GM21367 (cell line): ENCODE measurements around the gene TCEA2.

Experiments
- ATAC-seq: cut with Tn5 transposase; IDR thresholded peaks from one replicate; pipeline ENCODE4 v1.9.1; 2021; ENCODE audit not compliant: unreplicated experiment

Gene TCEA2

GRCh38 chr20:64048402-64049044 lies 14.5 kb upstream of the TCEA2 start:
- ATAC-seq: no peak

DNA sequence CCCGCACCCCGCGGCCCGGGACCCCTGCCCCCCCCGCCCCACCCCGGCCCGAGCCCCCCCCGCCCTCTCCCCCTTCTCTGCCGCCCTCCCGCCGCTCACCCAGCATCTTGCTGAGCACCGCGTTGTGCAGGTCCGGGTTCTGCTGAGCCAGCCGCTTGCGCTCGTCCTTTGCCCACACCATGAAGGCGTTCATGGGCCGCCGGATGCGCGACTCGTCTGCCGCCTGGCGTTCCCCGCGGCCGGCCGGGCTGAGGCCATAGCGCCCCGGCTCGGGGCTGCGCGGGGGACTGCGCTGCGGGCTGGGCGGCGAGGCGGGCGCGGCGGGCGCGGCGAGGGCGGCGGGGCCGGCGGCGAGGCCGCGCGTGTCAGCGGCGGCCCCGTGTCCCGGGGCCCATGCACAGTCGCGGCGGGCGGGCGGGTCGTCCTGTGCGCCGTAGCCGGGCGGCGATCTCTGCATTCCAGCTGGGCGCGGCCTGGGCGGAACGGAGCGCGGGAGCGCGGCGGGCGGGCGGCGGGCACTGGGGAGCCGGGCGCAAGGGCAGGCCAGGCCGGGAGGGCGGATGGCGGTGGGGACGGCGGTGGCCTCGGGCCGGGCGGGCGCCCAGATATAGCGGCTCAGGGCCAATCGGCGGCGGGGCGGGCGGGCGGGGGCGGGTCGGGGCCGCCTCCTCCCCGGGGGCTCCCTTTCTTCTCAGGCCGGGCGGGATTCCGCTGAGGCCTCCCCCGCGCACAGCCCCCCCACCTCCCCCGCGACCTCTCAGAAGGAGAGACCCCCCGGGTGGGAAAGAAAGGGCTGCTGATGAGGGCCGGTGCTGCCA lies 13.7 kb upstream of the TCEA2 start, which contains the start of gene SOX18:
SOX18 (minus strand) TSS at position 580 of the 818 bp plus-strand sequence; CDS start at position 457, 123 bp downstream.
- ATAC-seq: no peak

DNA sequence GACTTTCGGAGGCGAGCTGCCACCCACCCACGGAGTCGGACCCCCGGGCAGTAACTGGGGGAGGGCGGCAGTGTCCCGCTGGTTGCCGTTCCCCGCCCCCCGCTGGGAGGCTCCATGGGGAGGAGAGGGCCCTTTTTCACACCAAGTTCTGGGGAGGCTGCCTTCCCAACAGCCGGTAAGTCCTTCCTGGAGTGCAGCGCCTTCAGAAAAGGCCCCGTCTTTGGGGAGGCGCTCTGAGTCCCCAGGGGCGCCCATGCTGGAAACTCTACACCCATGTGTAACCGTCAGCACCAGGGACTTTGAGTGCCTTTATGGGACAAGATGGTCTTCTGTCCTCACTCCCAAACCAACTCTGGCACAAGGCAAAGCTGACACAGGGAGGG lies 13.1 kb upstream of the TCEA2 start:
- ATAC-seq: no peak

DNA sequence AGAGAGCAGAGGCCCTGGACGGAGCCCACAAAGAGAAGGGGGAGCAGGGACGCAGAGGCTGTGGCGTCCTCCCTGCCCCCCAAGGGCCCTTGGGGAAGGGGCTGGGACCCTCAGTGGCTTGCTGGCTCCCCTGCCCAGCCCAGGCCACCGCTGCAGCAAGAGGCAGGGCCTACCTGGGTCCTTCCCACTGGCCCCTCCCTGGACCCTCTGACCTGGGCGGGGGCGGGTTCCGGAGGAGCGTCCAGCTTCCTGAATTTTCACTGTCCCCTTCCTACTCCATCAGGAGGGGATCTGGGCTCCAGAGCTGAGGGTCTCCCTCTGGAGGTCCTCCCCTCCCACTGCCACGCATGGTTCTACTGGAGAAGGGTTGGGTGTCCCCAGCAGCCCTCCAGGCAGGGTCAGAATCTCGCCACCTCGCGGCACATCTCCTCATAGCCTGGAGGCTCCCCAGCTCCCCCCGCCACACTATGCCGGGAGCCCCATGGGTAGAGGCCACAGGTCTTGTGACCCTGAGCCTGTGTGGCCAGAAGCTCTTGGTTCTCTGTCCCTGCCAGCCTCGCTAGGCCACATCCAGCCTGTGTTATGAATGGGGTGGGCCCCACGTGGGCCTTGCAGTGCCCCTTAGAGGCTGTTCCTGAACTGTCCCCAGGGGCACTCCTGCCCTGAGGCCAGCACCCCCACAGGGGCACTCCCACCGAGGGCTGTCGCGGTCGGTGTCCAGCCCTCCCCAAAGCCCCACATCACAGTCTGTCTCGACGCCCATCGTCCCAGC lies 12.6 kb upstream of the TCEA2 start:
- ATAC-seq: no peak

DNA sequence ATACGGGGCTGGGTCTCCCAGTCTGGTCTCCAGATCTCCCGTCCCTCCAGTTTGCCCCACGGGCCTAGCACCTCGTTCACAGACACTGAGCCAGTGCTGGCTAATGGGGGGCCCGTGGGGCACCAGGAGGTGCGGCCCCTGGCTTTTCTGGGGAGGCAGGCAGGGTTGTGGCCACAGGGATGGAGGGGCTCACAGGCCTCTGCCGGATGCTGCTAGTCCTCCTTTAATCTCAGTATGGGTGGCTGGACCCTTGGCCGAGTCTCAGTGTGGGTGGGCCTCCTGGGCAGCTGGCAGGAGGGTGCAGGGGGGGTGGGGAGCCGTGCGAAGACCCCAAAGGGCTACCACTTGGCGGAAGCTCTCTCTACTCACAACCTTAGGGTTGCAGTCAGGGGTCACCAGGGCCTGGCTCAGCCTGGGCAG lies 12.0 kb upstream of the TCEA2 start:
- ATAC-seq: no peak

- no peak for ATAC-seq
Measured at GRCh38 chr20:64051561-64052325, 11.3 kb upstream of the TCEA2 start.

- no peak for ATAC-seq
Measured at GRCh38 chr20:64052326-64052722, 10.7 kb upstream of the TCEA2 start.

DNA sequence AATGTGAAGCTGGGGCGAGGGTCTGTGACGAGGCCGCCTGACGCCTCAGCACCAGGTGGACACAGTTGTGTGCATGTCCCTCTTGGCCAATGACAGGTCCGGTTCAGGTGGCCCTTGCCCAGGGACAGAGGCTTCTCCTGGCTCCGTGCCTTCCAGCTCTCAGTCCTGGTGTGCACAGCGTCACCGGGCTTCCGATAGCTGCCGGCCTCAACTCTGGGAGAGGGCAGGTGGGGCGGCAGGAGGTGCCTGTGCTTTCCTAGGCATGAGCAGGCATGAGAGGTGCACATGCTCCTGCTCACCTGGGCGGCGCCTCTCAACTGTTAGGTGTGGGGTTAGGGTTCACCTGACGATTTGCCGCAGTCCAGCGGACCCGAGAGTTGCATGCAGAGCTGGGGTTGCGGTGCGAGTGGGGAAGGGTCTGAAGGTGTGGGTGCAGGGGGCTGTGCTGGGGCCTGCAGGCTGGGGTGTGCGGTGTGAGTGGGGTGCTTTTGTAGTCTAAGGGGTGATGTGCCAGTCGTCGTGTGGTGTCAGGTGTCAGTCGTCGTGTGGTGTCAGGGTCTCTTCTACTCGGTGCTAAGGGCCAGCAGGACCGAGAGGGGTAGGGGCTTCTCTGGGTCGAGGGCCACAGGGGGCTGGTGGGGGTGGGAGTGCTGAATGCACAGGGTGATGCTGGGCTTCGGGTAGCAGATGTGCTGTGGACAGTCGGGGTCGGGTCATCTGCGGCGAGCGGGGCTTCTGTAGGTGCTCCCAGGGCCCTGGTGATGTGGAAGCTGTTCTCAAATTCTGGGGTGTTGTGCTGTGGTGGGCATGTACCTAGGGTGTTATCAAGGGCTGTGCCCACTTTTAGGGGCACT lies 9.8 kb upstream of the TCEA2 start:
- no peak for ATAC-seq

DNA sequence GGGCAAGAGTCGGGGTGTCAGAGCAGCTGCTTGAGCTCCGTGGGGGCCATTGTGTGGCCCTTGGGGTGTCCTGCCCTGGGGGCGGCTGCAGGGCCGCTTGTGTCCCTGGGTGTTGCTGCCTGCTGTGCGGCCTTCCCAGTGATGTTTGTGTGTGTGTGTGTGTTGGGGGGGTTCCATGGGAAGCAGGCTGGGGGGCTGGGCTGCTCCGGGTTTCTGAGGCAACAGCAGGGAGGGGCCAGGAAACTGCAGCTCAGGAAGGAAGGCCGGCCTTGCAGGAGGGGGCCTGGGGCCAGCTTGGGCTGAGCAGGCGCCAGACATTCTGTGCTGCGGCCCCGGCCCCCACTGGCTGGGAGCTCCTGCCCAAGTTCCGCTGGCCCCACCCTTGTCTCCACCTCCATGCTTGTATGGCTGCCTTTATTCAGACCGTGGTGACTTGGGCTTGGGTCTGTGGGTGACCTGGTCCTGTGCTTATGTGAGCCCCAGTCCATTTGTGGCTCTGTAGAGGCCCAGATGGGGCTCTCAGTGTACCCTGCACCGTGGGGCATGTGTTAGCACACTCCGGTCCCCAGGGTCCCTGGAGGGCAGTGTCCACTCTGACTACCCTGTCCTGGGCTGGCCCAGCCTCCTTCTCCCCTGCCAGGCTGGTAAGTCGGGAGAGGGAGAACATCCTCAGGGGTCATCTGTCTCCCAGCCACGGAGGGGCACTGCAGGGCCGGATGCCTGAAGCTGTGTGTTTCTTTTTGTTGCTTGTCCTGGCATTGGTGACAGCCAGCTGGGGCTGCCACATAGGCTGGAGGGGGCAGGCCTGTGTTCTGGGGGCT lies 8.9 kb upstream of the TCEA2 start:
- ATAC-seq: no peak

GRCh38 chr20:64055396-64055892 lies 7.6 kb upstream of the TCEA2 start:
- ATAC-seq: no peak

GRCh38 chr20:64055893-64056638 lies 6.9 kb upstream of the TCEA2 start:
- no peak for ATAC-seq

DNA sequence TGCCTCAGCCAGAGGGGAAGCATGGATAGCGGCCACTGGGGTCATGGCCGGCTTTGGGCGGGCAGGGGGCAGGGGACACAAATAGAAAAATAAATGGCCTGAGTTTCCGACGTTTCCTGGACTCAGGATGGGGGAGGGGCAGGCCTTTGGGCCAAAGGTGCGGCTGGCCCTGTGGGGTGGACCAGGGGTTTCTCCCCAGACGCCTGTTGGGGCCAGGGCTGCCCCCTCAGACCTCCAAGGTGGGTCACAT lies 6.4 kb upstream of the TCEA2 start:
- ATAC-seq: no peak

DNA sequence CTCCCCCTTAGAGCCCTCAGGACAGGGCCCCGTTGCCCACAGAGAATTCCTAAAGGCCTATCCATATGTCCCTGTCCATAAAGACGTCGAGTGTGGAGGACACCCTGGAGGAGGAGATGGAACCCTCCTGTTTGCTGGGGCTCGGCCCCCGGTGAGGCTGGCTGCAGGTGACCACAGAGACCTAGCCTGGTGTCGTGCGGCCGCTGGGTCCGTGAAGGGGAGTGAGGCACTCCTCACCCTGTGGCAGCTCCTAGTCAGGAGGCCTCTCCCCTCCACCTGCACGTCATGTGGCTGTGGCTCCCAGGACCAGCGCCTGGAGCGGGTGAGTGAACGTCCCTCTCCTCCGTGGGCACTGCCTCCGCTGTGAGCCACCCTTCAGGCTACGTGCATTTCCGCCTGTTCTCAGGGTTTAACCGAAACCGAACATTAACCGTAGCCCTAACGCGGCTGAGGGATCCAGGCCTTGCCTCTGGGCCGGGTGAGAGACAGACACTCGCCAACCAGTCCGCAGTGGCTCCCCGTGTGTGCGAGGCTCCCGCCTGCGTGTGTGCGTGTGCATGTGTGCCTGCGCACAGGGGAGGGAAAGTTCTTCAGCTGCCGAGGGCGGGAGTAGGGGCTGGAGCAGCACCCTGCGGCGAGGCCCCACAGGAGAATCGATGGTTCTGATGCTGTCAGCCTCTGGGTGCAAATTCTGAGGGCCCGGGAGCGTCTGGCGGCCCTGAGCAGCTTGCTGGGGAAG lies 5.9 kb upstream of the TCEA2 start:
- ATAC-seq: no peak

GRCh38 chr20:64057628-64058498 lies 5.1 kb upstream of the TCEA2 start:
- no peak for ATAC-seq

GRCh38 chr20:64058536-64058935 lies 4.5 kb upstream of the TCEA2 start:
- ATAC-seq: no peak

- no peak for ATAC-seq
Measured at GRCh38 chr20:64062276-64062595, 762 bp upstream of the TCEA2 start.
